WTC11 (cell line): ENCODE measurements around the gene IL4I1. TPM values are rescaled to one million over a fixed set of nuclear protein-coding genes. Genes with fewer than 3 reads are reported as not detected.

Experiments used
- ATAC-seq: fragments of 200-7000 bp; cut with Tn5 transposase; 2 replicates; pipeline ENCODE4 v1.10.0; 2021; ENCODE audit warnings: mild to moderate bottlenecking, moderate library complexity
- CTCF ChIA-PET: fragments of 300-600 bp; sonication (Branson Sonifier 250); formaldehyde crosslinking; loops from one replicate; lab custom pipeline; 2021; ENCODE audit warnings: antibody characterized with exemption; lab: Charles Lee
- POLR2A ChIA-PET: fragments of 350-600 bp; sonication (Branson Sonifier 250); formaldehyde crosslinking; loops from one replicate; lab custom pipeline; 2021; ENCODE audit warnings: antibody characterized with exemption; lab: Charles Lee
- DNase-seq: peaks from one replicate; pipeline ENCODE4 v3.0.0; 2021; ENCODE audit warnings: low spot score
- H3K27ac Mint-ChIP-seq: 2 replicates; pipeline ENCODE4 v1.8.0; 2021; ENCODE audit warnings: mixed read lengths
- H3K27me3 Mint-ChIP-seq: 2 replicates; pipeline ENCODE4 v1.8.0; 2021; ENCODE audit warnings: low read depth, mild to moderate bottlenecking, moderate library complexity, mixed read lengths
- H3K36me3 Mint-ChIP-seq: 2 replicates; pipeline ENCODE4 v1.8.0; 2021; ENCODE audit warnings: mixed read lengths
- H3K4me1 Mint-ChIP-seq: 2 replicates; pipeline ENCODE4 v1.8.0; 2022; ENCODE audit warnings: mixed read lengths
- H3K4me3 Mint-ChIP-seq: 2 replicates; pipeline ENCODE4 v1.8.0; 2021; ENCODE audit warnings: mild to moderate bottlenecking, moderate library complexity, mixed read lengths
- H3K9me3 Mint-ChIP-seq: 2 replicates; pipeline ENCODE4 v1.8.0; 2021; ENCODE audit warnings: mixed read lengths
- CREM ChIP-seq: sonication (generic); formaldehyde crosslinking; IDR thresholded peaks from 2 replicates; pipeline ENCODE4 v1.8.1; 2022; ENCODE audit warnings: mild to moderate bottlenecking, missing genetic modification reagents, moderate library complexity
- ELF4 ChIP-seq: sonication (generic); formaldehyde crosslinking; IDR thresholded peaks from 2 replicates; pipeline ENCODE4 v1.8.1; 2022; ENCODE audit warnings: low read depth, mild to moderate bottlenecking, moderate library complexity, missing genetic modification reagents
- FOXP1 ChIP-seq: sonication (generic); formaldehyde crosslinking; IDR thresholded peaks from 2 replicates; pipeline ENCODE4 v1.8.0; 2022; ENCODE audit warnings: missing genetic modification reagents, mild to moderate bottlenecking, moderate library complexity, borderline replicate concordance
- GTF2I ChIP-seq: fragments of 250-450 bp; sonication (Bioruptor Pico); conservative IDR thresholded peaks from 2 replicates; pipeline ENCODE4 v1.4.0; 2021; ENCODE audit warnings: mild to moderate bottlenecking
- RORB ChIP-seq: fragments of 250-450 bp; sonication (Bioruptor Pico); IDR thresholded peaks from 2 replicates; pipeline ENCODE4 v1.9.0; 2021; ENCODE audit warnings: mild to moderate bottlenecking
- TEAD4 ChIP-seq: sonication (generic); formaldehyde crosslinking; IDR thresholded peaks from 2 replicates; pipeline ENCODE4 v1.8.0; 2022; ENCODE audit warnings: mild to moderate bottlenecking, missing genetic modification reagents
- ZNF219 ChIP-seq: sonication (generic); formaldehyde crosslinking; IDR thresholded peaks from 2 replicates; pipeline ENCODE4 v1.8.0; 2023; ENCODE audit warnings: missing genetic modification reagents, mild to moderate bottlenecking, borderline replicate concordance
- ZNF317 ChIP-seq: sonication (generic); formaldehyde crosslinking; IDR thresholded peaks from 2 replicates; pipeline ENCODE4 v1.8.1; 2023; ENCODE audit warnings: low read depth, mild to moderate bottlenecking, moderate library complexity, missing genetic modification reagents, borderline replicate concordance
- ZNF396 ChIP-seq: fragments of 250-450 bp; sonication (Bioruptor Pico); IDR thresholded peaks from 2 replicates; pipeline ENCODE4 v1.8.0; 2021; ENCODE audit warnings: mild to moderate bottlenecking, moderate library complexity, borderline replicate concordance
- total RNA-seq: library from RNA; stranded (reverse); gene quantifications from 3 replicates; pipeline ENCODE4 v1.2.3, GENCODE V29; 2021
- TF ChIP-seq, protein P1 (sequence below): sonication (generic); formaldehyde crosslinking; IDR thresholded peaks from 2 replicates; pipeline ENCODE4 v1.8.0; 2022; ENCODE audit warnings: mild to moderate bottlenecking, missing genetic modification reagents
- TF ChIP-seq, protein P2 (sequence below): sonication (generic); formaldehyde crosslinking; IDR thresholded peaks from 2 replicates; pipeline ENCODE4 v1.8.1; 2023; ENCODE audit warnings: mild to moderate bottlenecking, moderate library complexity, missing genetic modification reagents
- TF ChIP-seq, protein P3 (sequence below): fragments of 200-600 bp; IDR thresholded peaks from 2 replicates; pipeline ENCODE4 v1.8.0; 2022; ENCODE audit warnings: antibody characterized with exemption
- TF ChIP-seq, protein P4 (sequence below): sonication (generic); formaldehyde crosslinking; IDR thresholded peaks from 2 replicates; pipeline ENCODE4 v1.8.1; 2022; ENCODE audit warnings: missing genetic modification reagents, borderline replicate concordance
- TF ChIP-seq, protein P5 (sequence below): sonication (generic); formaldehyde crosslinking; IDR thresholded peaks from 2 replicates; pipeline ENCODE4 v1.8.0; 2023; ENCODE audit warnings: missing genetic modification reagents, mild to moderate bottlenecking, borderline replicate concordance
- TF ChIP-seq, protein P6 (sequence below): sonication (generic); formaldehyde crosslinking; IDR thresholded peaks from 2 replicates; pipeline ENCODE4 v1.8.1; 2023; ENCODE audit warnings: mild to moderate bottlenecking, missing genetic modification reagents
- TF ChIP-seq, protein P7 (sequence below): sonication (generic); formaldehyde crosslinking; IDR thresholded peaks from 2 replicates; pipeline ENCODE4 v1.8.1; 2022; ENCODE audit warnings: low read depth, mild to moderate bottlenecking, moderate library complexity, missing genetic modification reagents, borderline replicate concordance
- TF ChIP-seq, protein P8 (sequence below): sonication (generic); formaldehyde crosslinking; IDR thresholded peaks from 2 replicates; pipeline ENCODE4 v1.8.1; 2022; ENCODE audit warnings: low read depth, missing genetic modification reagents, borderline replicate concordance
- TF ChIP-seq, protein P9 (sequence below): sonication (generic); formaldehyde crosslinking; conservative IDR thresholded peaks from 2 replicates; pipeline ENCODE4 v1.8.1; 2022; ENCODE audit warnings: mild to moderate bottlenecking, missing genetic modification reagents

Gene IL4I1
- total RNA-seq, 1 experiment from 2014 or later: 0.83 TPM

DNA sequence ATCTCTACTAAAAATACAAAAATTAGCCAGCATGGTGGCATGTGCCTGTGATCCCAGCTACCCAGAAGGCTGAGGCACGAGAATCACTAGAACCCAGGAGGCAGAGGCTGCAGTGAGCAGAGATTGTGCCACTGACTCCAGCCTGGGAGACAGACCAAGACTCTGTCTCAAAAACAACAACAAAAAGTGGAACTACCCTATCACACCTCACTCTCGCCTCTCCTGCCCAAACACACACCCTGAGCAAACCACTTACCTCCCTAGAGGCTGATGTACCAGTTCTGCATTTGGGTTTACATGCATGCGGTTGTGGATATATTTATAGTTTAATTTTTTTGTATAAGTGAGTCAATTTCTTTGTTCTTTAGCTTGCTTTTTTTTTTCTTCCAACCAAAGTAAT, 53.4 kb downstream of the IL4I1 start (continued):
- TF ChIP-seq, protein P1, sequence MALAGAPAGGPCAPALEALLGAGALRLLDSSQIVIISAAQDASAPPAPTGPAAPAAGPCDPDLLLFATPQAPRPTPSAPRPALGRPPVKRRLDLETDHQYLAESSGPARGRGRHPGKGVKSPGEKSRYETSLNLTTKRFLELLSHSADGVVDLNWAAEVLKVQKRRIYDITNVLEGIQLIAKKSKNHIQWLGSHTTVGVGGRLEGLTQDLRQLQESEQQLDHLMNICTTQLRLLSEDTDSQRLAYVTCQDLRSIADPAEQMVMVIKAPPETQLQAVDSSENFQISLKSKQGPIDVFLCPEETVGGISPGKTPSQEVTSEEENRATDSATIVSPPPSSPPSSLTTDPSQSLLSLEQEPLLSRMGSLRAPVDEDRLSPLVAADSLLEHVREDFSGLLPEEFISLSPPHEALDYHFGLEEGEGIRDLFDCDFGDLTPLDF: no peak
- no peak for TF ChIP-seq ZNF317 (CRISPR knock-in tag)
- TF ChIP-seq, protein P2, sequence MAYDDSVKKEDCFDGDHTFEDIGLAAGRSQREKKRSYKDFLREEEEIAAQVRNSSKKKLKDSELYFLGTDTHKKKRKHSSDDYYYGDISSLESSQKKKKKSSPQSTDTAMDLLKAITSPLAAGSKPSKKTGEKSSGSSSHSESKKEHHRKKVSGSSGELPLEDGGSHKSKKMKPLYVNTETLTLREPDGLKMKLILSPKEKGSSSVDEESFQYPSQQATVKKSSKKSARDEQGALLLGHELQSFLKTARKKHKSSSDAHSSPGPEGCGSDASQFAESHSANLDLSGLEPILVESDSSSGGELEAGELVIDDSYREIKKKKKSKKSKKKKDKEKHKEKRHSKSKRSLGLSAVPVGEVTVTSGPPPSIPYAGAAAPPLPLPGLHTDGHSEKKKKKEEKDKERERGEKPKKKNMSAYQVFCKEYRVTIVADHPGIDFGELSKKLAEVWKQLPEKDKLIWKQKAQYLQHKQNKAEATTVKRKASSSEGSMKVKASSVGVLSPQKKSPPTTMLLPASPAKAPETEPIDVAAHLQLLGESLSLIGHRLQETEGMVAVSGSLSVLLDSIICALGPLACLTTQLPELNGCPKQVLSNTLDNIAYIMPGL: no peak
- TF ChIP-seq, all 79 proteins: peak for 0

DNA sequence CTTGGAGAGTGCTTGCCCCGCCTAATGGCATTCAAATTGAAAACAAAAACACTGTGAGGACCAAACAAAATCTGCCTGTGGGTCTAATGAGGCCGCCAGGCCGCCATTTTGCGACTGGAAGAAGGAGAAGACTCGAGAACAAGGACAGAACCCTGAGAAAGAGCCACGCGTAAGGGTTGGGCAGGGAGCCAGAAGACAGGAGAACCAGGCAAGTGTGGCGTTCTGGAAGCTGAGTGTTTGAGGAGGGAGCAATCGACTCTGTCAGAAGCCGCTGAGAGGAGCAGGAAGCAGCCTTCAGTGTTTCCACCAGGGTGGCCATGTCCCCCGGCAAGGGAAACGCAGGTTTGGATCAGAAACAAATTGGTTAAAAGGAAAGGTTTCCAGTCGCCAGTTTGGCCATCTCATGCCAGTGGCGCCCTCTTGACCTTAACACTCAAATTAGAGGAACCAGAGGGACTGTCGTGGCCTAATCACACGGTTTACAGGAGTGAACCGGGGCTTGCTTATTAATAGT, 55.9 kb downstream of the IL4I1 start:
- Mint-ChIP-seq H3K9me3 (no peaks in the 10 kb centered on the region), H3K4me3 (no peak overlapping the region), H3K36me3 (peaks cover 32% of the 10 kb centered on the region), H3K27me3 (no peaks in the 10 kb centered on the region), H3K27ac (peak overlapping the region; percentile 38), H3K4me1 (no peaks in the 10 kb centered on the region)
- ChIA-PET POLR2A (no interaction called here), CTCF (interaction anchor here (1.1 kb wide), 1 partner anchor 28 kb away, joined by 4 read pairs; the partner anchor contains the start of gene FUZ)
- ATAC-seq: no peak
- no peak for DNase-seq
- no peak for TF ChIP-seq ZNF396 (CRISPR knock-in tag)
- TF ChIP-seq, protein P3, sequence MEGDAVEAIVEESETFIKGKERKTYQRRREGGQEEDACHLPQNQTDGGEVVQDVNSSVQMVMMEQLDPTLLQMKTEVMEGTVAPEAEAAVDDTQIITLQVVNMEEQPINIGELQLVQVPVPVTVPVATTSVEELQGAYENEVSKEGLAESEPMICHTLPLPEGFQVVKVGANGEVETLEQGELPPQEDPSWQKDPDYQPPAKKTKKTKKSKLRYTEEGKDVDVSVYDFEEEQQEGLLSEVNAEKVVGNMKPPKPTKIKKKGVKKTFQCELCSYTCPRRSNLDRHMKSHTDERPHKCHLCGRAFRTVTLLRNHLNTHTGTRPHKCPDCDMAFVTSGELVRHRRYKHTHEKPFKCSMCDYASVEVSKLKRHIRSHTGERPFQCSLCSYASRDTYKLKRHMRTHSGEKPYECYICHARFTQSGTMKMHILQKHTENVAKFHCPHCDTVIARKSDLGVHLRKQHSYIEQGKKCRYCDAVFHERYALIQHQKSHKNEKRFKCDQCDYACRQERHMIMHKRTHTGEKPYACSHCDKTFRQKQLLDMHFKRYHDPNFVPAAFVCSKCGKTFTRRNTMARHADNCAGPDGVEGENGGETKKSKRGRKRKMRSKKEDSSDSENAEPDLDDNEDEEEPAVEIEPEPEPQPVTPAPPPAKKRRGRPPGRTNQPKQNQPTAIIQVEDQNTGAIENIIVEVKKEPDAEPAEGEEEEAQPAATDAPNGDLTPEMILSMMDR: no peak
- TF ChIP-seq CREM (CRISPR knock-in tag): no peak
- TF ChIP-seq GTF2I (CRISPR knock-in tag): no peak
- TF ChIP-seq, protein P4, sequence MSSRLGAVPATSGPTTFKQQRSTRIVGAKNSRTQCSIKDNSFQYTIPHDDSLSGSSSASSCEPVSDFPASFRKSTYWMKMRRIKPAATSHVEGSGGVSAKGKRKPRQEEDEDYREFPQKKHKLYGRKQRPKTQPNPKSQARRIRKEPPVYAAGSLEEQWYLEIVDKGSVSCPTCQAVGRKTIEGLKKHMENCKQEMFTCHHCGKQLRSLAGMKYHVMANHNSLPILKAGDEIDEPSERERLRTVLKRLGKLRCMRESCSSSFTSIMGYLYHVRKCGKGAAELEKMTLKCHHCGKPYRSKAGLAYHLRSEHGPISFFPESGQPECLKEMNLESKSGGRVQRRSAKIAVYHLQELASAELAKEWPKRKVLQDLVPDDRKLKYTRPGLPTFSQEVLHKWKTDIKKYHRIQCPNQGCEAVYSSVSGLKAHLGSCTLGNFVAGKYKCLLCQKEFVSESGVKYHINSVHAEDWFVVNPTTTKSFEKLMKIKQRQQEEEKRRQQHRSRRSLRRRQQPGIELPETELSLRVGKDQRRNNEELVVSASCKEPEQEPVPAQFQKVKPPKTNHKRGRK (CRISPR knock-in tag): no peak
- TF ChIP-seq, protein P5, sequence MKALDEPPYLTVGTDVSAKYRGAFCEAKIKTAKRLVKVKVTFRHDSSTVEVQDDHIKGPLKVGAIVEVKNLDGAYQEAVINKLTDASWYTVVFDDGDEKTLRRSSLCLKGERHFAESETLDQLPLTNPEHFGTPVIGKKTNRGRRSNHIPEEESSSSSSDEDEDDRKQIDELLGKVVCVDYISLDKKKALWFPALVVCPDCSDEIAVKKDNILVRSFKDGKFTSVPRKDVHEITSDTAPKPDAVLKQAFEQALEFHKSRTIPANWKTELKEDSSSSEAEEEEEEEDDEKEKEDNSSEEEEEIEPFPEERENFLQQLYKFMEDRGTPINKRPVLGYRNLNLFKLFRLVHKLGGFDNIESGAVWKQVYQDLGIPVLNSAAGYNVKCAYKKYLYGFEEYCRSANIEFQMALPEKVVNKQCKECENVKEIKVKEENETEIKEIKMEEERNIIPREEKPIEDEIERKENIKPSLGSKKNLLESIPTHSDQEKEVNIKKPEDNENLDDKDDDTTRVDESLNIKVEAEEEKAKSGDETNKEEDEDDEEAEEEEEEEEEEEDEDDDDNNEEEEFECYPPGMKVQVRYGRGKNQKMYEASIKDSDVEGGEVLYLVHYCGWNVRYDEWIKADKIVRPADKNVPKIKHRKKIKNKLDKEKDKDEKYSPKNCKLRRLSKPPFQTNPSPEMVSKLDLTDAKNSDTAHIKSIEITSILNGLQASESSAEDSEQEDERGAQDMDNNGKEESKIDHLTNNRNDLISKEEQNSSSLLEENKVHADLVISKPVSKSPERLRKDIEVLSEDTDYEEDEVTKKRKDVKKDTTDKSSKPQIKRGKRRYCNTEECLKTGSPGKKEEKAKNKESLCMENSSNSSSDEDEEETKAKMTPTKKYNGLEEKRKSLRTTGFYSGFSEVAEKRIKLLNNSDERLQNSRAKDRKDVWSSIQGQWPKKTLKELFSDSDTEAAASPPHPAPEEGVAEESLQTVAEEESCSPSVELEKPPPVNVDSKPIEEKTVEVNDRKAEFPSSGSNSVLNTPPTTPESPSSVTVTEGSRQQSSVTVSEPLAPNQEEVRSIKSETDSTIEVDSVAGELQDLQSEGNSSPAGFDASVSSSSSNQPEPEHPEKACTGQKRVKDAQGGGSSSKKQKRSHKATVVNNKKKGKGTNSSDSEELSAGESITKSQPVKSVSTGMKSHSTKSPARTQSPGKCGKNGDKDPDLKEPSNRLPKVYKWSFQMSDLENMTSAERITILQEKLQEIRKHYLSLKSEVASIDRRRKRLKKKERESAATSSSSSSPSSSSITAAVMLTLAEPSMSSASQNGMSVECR (CRISPR knock-in tag): no peak
- TF ChIP-seq, protein P6, sequence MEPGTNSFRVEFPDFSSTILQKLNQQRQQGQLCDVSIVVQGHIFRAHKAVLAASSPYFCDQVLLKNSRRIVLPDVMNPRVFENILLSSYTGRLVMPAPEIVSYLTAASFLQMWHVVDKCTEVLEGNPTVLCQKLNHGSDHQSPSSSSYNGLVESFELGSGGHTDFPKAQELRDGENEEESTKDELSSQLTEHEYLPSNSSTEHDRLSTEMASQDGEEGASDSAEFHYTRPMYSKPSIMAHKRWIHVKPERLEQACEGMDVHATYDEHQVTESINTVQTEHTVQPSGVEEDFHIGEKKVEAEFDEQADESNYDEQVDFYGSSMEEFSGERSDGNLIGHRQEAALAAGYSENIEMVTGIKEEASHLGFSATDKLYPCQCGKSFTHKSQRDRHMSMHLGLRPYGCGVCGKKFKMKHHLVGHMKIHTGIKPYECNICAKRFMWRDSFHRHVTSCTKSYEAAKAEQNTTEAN (CRISPR knock-in tag): no peak
- TF ChIP-seq FOXP1 (CRISPR knock-in tag): no peak
- no peak for TF ChIP-seq ELF4 (CRISPR knock-in tag)
- TF ChIP-seq, protein P7, sequence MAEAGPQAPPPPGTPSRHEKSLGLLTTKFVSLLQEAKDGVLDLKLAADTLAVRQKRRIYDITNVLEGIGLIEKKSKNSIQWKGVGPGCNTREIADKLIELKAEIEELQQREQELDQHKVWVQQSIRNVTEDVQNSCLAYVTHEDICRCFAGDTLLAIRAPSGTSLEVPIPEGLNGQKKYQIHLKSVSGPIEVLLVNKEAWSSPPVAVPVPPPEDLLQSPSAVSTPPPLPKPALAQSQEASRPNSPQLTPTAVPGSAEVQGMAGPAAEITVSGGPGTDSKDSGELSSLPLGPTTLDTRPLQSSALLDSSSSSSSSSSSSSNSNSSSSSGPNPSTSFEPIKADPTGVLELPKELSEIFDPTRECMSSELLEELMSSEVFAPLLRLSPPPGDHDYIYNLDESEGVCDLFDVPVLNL (CRISPR knock-in tag): no peak
- TF ChIP-seq, protein P8, sequence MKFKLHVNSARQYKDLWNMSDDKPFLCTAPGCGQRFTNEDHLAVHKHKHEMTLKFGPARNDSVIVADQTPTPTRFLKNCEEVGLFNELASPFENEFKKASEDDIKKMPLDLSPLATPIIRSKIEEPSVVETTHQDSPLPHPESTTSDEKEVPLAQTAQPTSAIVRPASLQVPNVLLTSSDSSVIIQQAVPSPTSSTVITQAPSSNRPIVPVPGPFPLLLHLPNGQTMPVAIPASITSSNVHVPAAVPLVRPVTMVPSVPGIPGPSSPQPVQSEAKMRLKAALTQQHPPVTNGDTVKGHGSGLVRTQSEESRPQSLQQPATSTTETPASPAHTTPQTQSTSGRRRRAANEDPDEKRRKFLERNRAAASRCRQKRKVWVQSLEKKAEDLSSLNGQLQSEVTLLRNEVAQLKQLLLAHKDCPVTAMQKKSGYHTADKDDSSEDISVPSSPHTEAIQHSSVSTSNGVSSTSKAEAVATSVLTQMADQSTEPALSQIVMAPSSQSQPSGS (CRISPR knock-in tag): no peak
- no peak for TF ChIP-seq ZNF219 (CRISPR knock-in tag)
- no peak for TF ChIP-seq TEAD4 (CRISPR knock-in tag)
- TF ChIP-seq RORB (CRISPR knock-in tag): no peak
- TF ChIP-seq, protein P9, sequence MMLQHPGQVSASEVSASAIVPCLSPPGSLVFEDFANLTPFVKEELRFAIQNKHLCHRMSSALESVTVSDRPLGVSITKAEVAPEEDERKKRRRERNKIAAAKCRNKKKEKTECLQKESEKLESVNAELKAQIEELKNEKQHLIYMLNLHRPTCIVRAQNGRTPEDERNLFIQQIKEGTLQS (CRISPR knock-in tag): no peak
